DMS153 (cell line): ENCODE measurements around the gene RTBDN.
"Not testable (repeated sequence)": the region's sequence is repeated elsewhere in the genome, so short reads cannot be mapped to it uniquely, and the experiment has no call there.

Experiments used
- DNase-seq: peaks from one replicate; lab custom pipeline; 2025; lab: John Stamatoyannopoulos, UW

Gene RTBDN

GRCh38 chr19:12856653-12857052 is 22.3 kb upstream of the RTBDN start:
- DNase-seq, result no peak

DNA sequence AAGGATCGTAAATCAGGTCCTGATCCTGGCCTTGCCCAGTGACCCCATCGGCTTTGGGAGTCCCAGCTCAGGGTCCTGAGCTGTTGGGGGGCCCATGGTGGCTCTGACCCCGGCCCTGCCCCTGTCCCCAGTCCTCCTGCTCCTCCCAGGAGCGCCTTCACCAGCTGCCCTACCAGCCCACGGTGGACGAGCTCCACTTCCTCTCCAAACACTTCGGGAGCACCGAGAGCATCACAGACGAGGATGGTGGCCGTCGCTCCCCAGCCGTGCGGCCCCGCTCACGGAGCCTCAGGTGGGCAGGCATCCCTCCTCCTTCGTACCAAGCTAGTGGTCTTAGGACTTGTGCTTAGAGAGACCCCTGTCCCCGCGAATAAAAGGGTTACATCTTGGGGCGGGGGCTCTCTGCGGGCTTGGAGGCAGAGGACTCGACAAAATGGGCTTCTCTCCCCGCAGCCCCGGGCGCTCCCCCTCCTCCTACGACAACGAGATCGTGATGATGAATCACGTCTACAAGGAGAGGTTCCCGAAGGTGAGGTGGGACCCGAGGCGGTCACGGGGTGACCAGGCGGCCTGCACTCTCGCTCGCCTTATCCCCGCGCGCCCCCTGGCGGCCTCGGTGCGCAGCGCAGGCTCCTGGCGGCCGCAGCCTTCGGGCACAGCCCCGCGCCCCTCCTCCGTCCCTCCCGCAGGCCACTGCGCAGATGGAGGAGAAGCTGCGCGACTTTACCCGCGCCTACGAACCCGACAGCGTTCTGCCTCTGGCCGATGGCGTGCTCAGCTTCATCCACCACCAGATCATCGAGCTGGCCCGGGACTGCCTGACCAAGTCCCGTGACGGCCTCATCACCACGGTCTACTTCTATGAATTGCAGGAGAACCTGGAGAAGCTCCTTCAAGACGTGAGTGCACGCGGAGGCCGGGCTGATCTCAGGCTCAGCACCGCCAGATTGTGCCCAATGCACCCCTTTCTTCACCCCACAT is 13.1 kb upstream of the RTBDN start:
- peak; percentile 65 for DNase-seq

GRCh38 chr19:12846613-12847012 is 12.2 kb upstream of the RTBDN start:
- DNase-seq, result not testable (repeated sequence)

- DNase-seq, result no peak
These were observed 9.8 kb upstream of the RTBDN start for GRCh38 chr19:12843999-12844732.

- DNase-seq, result no peak
These were observed 8.9 kb upstream of the RTBDN start for GRCh38 chr19:12843328-12843727.

DNA sequence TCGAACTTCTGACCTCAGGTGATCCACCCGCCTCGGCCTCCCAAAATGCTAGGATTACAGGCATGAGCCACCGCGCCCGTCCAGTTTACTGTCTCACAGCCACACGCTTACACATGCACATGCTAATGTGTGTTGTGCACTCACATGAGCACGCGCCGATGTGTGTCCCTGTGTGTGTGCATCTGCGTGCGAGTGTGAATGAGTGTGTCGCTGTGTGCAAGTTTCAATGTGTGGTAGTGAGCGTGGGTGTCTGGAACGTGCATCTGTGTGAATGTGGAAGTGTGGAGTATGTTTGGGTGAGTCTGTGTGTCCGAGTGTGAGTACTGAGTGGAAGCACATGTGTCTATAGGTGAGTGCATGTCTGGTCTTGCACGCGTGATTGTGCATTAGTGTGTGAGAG is 8.1 kb upstream of the RTBDN start:
- DNase-seq, result no peak

- peak; percentile 77 for DNase-seq
These were observed 6.7 kb upstream of the RTBDN start for GRCh38 chr19:12841094-12841493.

- peak; percentile 93 for DNase-seq
These were observed 6.0 kb upstream of the RTBDN start for GRCh38 chr19:12840091-12841079.

- no peak for DNase-seq
These were observed 4.7 kb upstream of the RTBDN start for GRCh38 chr19:12838886-12839756.

DNA sequence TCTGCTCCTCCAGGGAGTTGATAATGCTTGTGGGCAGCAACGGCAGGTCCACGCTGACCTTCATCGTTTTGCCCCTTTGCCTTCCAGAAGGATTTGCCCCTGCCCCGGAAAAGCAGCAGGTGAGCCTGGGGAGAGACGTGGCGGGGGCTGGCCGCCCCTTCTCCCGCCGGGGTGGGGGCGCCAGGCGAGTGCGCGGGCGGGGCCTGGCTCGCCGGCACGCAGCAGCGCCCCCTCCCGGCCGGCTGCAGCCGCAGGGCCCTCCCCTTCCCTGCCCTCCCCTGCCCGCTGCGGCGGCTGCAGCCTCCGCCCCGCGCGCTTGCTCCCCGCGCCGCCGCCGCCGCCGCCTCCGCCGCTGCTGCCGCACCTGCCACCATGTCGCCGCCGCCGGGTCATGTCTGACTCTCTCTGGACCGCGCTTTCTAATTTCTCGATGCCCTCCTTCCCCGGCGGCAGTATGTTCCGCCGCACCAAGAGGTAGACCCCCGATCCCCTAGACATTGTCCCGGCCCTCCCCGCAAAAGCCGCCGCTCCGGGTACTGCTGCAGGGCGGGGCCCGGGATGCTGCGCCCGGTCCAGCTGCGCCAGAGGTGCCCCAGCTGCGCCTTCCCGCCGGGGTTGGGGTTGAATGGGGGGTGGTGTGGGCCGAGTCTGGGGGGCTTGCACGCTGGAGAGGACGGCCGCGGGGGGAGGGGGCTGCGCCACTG is 4.0 kb upstream of the RTBDN start, which contains the start of gene MAST1:
TSS of gene MAST1 (plus strand) at position 334 of the 704 bp plus-strand sequence. CDS start at position 392, 58 bp downstream.
- no peak for DNase-seq

DNA sequence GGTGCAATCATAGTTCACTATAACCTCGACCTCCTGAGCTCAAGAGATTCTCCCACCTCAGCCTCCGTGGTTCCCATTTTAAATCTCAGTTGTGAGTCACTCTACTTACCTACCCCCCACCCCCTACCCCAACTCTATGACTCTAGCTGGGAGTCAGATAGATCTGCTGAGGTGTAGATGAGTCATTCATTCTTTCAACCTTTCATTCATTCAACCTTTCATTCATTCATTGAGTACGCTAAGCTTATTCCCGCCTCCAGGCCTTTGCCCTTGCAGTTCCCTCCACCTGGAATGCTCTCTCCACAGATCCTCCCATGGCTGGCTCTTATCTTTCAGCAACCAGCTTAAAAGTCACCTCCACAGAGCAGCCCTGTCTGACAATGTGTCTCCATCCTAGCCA is 2.8 kb upstream of the RTBDN start:
- DNase-seq, result no peak

DNA sequence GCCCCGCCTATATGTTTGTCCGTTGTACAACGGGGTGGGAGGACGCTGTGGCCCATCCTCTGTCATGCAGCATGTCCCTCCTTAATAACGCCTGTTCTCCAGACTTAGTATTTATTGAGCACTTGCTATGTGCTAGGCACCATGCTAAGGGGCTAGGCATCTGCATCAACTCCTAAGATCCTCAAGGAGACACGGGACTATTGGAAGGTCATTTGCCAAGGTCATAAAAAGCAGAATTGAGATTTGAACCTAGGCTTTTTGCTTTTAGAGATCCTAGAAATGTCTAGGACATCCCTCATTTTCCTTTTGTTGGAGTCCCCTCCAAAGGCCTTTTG is 2.1 kb upstream of the RTBDN start:
- DNase-seq, result no peak

- DNase-seq, result no peak
These were observed 788 bp upstream of the RTBDN start for GRCh38 chr19:12834976-12835757.

DNA sequence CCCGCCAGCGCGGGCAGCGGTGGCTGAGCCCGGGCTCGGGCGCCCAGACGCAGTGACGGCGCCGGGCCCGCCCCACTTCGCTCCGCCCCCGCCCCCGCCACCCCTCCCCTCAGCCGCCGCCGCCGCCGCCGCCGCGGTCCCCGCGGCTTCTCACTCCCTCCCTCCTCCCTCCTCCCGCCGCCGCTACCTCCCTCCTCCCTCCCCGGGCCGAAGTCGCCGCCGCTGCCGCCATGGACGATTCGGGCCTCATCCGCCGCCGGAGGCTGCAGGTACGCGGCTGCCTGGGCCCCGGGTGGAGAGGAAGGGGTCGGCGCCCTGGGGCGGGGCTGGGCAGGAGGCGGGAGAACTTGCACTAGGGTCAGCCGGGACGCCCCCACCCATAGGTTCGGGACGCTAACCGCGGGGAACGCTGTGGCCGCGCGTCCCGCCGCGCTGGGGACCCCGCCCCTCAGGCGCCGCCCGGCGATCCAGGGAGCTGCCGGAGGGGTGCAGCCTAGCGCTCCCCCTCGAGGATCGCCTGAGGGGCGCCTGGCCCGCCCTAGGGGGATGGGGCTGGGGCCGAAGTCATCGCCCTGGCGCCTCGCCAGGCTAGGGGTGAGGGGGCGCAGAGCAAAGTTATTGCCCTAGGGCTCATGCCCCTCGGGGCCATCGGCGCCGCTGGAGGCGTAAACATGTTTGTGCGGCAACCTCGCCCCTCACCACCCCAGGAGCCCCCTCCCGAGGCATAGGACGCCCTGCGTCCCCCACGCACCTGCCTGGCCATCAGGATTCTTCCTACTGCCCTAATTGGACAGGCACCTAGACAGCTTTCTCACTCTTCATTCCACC is 427 bp downstream of the RTBDN start:
- no peak for DNase-seq

DNA sequence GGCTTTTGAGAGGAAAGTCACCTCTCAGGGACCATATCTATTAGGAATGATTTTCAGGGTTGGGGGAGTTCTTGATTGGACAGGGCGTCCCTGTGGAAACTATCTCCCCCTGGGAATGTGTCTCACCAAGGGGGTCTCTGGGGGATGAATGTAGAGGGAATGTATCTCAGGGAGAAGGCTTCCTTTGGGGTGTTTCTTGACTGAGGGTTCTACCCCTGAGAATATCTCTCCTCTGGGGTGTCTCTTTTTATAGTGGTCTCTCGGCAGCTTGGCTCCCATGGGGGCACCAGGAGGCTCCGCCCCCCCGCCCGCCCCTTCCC is 1.0 kb downstream of the RTBDN start:
- no peak for DNase-seq

GRCh38 chr19:12828494-12828893 is 5.9 kb downstream of the RTBDN start:
- DNase-seq, result peak; percentile 61

DNA sequence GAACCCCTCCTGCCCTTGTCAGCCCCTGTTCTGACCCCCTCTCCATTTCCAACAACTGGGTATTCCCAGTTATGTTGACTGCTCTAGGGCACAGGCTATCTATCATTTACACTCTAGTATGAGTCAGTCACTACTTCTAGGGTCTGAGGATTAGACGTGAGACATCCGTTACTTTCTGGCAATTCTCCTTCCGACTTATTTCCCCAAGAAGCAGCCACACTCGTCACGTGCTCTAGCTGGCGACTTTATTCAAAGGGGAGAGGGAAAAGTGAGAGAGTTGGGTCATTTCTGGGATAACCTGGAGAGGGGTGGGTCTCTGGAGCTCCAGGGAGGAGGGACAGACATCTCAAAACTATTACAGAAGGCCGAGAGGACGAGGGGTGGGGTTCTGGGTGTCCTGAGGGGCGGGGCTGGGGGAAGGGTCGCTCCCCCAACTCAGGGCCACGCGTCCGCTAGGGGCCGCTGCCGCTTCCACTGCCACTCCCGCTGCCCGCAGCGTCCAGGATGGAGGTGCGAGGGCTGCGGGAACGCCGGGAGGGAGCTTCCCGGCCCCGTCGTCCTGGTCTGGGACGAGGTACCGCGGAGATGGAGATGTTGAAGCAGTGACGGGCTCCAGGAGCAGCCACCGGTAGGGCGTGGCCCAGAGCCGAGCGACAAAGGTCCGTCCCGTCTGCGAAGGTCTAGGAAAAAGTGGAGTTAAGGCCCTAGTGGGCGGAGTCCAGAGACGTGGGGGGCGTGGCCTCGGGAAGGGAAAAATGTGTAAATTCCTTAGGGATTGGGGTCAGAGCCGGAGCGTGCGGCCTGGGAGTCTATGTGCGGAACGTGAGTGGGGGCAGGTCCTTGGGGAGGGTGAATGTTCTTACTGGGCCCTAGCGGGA is 8.9 kb downstream of the RTBDN start:
- no peak for DNase-seq

GRCh38 chr19:12821761-12822160 is 12.6 kb downstream of the RTBDN start:
- no peak for DNase-seq
